ENCODE data around the gene ASB4.

- TF ChIP-seq CTCF (IDR thresholded peaks at IDR 0.05) = no peak
- TF ChIP-seq POLR2AphosphoS5 (IDR thresholded peaks at IDR 0.05) = no peak
- TF ChIP-seq EP300 (IDR thresholded peaks at IDR 0.05) = no peak
- TF ChIP-seq POLR2A (IDR thresholded peaks at IDR 0.05) = no peak
Observed at GRCh38 chr7:95473276-95473985, 12.3 kb upstream of the ASB4 start.

All from gastroesophageal sphincter (tissue), 3 donors.